ENCODE results near the gene BUB3.

- TF ChIP-seq ASH2L (IDR thresholded peaks at IDR 0.05; ENCODE audit: insufficient read length, low read depth, low read length), result no peak
- TF ChIP-seq HNRNPLL (IDR thresholded peaks at IDR 0.05; ENCODE audit: low read depth, low read length, poor library complexity, severe bottlenecking), result no peak
- no peak for TF ChIP-seq CTCF (CRISPR knock-in tag; IDR thresholded peaks at IDR 0.05)
- no peak for TF ChIP-seq PAWR (CRISPR knock-in tag; IDR thresholded peaks at IDR 0.05; ENCODE audit: borderline replicate concordance)
- TF ChIP-seq DPF2 (CRISPR knock-in tag; IDR thresholded peaks at IDR 0.05; ENCODE audit: borderline replicate concordance, low read depth), result no peak
- no peak for TF ChIP-seq ZNF224 (CRISPR knock-in tag; IDR thresholded peaks at IDR 0.05)
- no peak for TF ChIP-seq ZNF225 (CRISPR knock-in tag; IDR thresholded peaks at IDR 0.05)
- TF ChIP-seq AFF4 (CRISPR knock-in tag; IDR thresholded peaks at IDR 0.05), result no peak
- TF ChIP-seq ZNF207 (IDR thresholded peaks at IDR 0.05; ENCODE audit: borderline replicate concordance), result no peak
- TF ChIP-seq ZSCAN22 (CRISPR knock-in tag; IDR thresholded peaks at IDR 0.05), result no peak
These were observed 10.4 kb upstream of the BUB3 start for GRCh38 chr10:123143825-123144168.

All from HepG2 (cell line).